Activated naive CD4-positive, alpha-beta T cell treated with anti-CD3 and anti-CD28 coated beads, Interleukin-2, amount 50 U/mL, for 16 hours (primary cell): ENCODE results near the gene LAMTOR2.

Experiments
- DNase-seq: peaks from one replicate; pipeline ENCODE4 v3.0.0-alpha.2; 2020

LAMTOR2 gene

DNA sequence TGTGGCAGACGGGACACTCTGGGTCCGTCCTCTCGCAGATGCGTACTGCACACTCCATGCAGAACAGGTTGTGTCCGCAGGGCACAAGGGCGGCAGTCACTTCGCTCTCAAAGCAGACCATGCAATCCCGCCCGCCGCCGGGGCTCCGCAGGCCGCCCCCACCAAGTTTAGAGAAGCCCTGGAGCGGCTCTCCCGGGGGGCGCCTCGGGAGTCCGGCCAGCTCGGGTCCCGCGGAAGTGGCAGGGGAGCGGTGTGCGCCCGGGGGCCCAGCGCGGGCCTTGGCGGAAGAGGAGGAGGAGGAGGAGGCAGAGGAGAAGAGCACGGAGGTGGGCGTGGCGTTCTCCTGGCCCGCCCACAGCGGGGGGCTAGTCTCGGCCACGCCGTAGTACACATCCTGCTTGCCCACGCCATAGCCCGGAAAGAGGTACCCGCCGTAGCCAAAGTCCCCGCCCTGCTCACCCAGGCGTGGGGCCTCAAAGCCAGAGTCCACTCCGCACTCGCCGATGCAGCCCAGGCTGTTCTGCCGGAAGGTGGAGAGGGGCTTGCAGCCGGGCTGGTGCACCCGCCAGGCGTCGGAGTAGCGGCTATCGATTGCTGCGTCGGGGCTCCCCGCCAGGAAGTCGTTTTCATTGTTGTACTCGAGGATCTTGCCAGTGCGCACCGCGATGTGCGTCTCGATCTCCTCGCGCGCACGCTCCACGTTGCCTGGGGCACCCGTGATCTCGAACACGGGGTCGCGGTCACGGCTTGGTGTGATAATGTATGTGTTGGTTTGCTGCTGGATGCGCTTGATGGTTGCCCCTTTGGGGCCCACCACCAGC is 22.2 kb downstream of the LAMTOR2 start:
- DNase-seq: no peak

DNA sequence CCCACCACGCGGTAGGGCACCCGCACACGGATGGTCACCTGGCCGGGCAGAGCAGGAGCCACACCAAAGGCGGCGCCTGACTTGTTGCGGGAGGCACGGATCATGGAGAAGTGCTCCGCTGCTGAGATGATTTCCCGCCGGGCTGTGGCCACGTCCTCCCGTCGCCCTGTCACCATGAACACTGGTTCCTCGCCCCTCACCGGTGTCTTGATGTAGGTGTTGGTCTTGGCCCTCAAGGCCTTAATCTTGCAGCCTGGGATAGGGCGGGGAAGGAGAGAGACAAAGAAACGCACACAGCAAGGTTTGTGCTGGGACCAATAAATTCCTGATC is 22.8 kb downstream of the LAMTOR2 start:
- DNase-seq: no peak

DNA sequence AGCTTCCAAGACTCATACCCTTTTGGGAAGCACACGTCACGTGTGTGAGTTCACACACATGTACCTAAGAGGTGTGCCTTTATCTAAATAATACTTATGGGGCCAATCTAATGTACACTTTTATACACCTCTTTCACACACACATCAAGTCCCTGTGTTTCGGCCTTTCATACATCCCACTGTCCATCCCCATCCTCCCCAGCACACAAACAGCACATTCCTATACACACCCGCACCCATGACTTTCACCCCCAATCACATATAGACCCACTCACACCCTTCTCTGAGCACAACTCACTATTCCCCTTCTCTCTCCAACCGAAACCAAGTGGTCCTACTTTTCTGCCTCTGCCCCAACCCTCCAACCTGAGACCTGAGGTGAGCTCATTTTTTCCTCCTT is 24.1 kb downstream of the LAMTOR2 start:
- DNase-seq: no peak

DNA sequence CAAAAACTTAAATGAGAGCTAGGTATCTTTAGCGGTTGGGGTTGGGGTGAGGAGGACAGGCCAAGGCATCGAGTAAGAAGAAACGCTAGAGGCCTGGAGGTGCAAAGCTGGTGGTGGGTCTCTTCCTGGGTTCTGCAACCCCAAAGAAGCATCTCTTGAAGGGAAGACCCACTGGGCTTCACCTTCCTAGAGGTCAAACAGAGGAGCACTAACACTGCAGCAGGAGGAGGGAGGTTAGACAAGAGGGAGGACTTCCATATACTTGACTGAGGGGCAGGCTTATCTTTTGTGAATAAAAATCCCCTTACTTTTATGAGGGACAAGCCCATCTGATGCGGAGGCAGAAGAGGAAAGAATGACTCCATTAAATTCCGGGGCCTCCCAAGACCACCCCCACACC is 25.2 kb downstream of the LAMTOR2 start:
- no peak for DNase-seq

DNA sequence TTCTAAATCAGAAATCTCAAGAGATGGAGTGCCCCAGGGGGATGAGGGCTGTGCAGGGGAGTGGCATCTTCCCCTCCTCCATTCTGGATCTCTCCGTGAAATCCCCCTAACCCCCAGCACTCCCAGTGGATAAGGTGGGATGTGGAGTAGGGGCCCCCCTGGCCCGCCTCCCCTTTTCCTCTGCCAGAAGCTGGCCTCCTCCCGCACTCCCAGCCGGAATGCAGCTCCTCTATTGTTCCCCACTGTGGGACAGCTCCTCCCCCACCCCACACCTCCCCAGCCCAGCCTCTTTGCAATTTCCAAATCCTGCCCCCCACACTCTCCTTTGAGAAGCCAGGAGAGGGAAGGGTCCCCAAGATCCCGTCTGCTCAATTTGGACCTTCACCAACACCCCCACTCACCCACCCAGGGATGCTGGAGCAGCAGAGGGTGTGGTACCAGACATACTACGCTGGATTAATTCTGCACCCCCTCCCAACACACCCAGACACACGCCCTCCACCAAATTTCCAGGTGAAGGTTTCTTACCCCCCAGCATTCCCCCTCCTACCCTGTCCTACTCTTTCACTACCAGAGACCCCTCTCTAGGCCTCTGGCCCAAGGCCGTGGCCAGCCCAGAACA is 25.8 kb downstream of the LAMTOR2 start:
- no peak for DNase-seq

DNA sequence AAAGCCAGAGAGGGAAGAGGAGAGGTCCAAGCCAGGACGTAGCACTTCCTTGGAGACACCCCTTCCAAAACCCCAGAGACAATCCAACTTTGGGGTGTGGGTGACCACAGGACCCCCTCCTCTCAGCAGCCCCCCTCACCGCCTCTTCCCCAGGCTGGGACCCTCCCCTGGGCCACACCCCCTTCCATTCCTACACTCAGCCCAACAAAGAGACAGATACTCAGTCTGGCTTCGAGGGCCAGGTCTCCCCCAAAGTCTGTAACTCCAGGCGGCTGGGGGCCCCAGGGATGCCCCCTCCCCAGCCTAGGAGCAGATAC is 26.2 kb downstream of the LAMTOR2 start:
- no peak for DNase-seq

DNA sequence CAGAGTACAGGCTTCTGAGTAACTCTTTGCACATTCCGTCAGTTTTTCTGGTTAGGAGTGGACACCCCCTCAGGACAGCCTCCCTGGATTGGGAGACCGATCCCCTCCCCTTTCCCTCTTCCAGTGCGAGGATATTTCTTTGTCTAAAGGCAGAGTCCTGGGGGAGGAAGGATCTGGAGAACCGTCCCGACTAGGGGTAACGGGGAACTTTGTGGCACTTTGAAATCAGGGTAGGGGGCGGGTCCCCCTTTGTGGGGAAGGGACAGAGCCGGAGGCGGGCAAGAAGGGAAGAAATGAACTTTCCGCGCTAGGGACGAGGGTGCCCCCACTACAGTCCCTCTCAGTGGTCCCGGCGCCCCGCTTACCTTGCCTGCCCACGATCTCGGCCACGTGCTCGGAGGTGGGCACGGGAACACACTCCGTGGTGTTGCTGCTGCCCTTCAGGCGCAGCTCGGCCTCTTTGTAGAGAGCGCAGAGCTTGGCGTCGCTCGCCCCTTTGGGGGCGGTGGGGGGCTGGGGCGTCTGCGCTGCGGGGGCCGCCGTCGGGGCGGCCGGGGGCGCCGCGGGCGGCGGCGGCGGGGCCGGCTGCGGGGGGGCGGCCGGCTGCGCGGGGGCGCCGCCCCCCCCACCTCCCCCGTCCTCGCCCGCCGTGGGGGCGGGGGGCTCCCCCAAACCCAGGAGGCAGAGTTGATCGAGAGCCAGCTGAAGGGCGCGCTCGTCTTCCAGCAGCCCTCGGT is 26.8 kb downstream of the LAMTOR2 start:
- DNase-seq: no peak

DNA sequence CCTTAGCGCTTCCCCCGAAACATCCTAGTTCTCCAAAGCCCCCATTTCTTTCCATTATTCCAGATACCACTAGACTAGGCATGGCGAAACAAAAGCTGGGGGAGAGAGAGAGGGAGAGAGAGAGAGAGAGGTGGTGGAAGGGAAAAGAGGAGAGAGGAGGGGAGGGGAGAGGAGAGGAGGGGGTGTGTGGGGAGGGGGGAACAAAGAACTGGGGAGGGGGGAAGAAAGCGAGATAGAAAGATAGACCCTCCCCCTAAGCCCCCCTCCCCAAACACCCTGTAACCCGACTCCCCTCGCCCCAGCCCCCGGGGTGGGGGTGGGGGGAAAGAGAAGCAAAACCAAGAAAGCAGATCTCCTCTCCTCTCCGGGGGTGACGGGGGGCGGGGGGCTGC is 27.3 kb downstream of the LAMTOR2 start:
- no peak for DNase-seq

DNA sequence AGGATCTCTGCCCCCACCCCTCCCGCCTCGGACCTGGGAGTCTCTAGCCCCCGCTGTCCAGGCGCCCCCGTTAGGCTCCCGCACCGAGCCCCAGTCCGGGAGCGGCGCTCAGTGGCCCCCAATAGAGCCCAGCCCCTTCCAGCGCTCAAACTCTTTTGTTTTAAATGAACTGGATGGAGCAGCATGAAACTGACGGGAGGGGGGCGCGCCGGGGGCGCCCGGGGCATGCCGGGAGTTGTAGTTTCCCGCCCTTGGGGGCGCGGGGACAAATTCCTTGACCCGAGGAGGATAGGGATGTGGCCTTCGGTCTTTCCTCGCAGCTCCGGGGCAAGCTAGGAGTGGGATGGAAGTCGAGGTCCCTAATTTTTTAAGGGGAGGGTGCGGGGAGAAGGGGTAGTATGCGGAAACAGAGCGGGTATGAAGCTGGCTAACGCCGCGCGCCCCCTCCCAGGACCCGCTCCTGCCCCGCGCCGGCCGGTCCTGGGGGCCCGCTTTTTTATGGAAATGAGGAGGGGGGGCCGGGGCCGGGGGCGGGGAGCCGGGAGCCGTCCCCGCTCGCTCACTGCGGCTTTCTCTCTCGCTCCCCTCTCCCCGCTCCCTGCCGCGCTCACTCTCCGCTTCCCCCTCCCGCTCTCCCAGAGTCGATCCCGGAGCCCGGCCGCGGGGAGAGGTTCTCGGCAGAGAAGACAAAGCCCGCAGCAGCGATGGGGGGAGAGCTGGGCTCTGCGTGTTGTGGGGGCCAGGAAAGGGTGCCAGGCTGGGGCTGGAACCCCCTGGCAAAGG is 27.9 kb downstream of the LAMTOR2 start, which contains the start of gene MEX3A:
Gene MEX3A, minus strand, starts transcription at position 157 of the 783 bp plus-strand sequence. CDS start 467 bp downstream, outside the sequence.
- DNase-seq: peak; percentile 65

DNA sequence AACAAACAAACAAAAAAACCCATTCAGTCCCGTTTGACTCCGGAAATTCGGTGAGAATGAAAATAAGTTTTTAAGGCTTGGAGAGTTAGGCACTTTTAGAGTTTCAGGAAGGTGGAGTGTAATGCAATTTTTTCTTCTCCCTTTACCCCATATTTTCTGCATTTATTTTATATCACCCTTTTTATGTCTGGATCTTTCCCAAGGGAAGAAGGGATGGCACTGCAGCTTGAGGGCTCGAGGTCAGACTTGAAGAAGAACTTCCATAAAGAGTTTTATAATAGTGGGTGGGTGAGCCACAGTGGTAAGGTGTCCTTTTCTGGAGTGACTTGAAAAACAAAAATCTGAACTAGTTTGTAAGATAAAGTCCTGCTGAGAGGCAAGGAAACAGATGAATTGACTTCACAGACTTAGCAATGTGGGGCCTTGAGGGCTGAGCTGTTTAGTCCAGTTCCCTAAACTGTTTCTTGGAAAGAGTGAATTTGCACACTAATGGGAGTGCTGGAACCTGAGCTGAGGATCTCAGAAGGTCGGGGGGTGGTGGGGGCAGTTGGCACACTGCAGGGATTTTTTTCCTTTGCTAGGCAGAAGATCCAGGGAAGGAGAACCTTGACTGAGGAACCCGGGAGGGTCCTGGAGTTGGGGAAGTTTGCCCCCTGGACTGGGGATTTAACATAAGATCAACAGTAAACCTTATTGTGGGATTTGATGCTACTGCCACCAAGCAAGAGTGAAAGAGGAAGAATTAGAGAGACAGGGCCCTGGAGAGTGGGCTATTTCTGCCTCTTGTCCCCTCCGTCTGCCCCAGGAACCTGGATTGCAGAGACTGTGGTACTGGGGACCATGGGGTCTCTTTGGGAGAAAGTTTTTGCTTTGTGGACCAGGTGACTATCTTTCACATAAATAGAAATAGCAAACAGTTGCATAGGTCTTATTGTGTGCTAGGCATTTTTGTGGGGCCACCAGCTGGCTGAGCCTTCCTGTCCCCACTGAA is 29.5 kb downstream of the LAMTOR2 start:
- no peak for DNase-seq

DNA sequence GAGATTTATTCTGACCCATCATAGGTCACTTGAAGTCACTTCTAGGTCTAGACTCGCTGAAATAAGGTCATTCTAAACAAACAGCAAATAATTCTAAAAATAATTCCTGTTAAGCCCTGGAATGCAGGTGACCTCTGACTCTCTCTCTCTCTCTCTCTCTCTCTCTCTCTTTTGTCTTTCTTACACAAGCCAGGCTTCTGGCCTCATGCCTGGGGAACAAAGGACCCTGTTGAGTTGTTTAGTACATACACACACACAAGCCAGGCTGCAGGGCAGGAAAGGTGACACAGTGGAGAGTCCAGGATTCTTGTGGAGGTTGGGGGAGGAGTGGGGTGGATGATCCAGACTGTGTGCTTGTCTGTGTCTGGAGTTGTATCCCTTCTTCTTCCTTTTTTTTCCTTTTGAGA is 31.7 kb downstream of the LAMTOR2 start:
- no peak for DNase-seq

DNA sequence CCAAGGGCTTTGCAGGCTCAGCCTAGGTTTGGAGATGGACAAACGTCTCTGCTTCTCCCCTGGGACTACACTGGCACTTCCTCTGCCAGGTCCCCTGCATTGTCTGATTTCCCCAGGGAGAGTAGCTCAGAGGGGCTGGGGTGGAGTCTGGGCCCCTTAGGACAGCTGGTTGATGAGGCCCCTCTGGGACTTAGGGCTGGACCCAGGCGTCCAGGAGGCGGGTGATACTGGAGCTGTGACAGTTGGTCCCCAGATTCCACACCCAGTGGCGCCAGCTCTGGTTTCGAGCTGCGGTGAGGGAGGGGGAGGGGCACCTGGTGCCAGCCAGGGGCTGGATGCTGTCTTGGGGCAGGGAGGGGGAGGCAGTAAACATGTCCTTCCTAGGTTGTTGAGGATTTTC is 35.1 kb downstream of the LAMTOR2 start:
- DNase-seq: no peak

DNA sequence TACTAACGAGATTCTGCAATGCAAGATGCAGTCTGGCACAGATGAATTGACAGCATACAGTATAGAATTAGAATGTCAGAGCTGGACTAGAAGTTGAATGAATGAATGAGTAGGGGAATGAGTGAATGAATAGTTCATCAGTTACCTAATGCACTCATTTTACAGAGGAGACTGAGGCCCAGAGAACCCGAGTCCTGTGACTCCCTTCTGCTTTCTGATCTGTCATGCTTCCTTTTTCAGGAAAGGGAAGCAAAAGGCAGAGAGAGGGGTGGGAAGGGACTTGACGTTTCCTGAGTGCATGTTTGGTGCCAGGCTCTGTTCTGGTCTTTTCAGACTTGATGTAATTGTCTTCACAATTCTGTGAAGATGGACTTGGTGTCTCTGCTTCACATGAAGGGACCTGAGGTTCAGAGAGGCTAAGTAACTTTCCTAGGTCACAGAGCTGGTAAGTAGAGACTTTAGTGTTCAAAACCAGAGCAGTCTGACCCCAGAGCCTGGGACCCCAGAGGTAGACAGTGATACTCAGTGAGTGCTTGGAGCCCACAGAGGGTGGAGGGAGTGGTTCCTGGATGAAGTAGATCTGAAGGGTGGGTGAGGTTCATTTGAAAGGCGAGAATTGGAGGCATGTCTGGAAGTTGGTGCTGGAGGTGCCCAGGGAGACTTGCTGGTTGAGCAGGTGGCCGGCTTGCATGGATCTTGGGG is 35.7 kb downstream of the LAMTOR2 start:
- DNase-seq: no peak

DNA sequence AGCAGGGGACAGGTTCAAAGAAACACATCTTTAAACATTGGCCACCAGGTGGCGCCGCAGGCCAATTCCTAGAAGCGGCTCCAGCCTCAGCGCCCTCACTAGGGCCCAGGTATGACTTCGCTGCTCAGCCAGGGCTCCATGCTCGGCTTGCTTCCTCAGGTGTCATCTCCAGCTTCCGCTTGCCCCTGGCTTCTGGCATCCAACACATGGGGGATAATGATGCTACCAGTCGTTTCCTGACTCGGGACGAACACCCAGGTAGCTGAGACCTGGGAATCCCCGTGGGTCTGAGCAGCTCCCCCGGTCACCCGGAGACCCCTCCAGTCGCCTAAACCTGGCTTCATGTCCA is 36.2 kb downstream of the LAMTOR2 start:
- peak; percentile 89 for DNase-seq

DNA sequence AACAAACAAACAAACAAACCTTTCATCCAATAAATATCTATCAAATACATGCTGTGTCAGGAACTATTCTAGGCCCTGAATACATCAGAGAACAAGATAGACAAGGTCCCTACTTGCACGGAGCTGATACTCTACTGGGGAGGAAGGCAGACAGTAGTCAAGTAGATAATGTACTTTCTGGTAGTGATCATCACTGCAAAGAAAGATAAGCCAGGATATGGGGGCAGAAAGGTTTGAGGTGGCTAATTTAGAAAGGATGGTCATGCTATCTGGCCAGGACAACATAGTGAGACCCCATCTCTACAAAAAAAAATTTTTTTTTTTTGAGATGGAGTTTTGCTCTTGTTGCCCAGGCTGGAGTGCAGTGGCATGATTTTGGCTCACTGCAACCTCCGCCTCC is 37.0 kb downstream of the LAMTOR2 start:
- no peak for DNase-seq

DNA sequence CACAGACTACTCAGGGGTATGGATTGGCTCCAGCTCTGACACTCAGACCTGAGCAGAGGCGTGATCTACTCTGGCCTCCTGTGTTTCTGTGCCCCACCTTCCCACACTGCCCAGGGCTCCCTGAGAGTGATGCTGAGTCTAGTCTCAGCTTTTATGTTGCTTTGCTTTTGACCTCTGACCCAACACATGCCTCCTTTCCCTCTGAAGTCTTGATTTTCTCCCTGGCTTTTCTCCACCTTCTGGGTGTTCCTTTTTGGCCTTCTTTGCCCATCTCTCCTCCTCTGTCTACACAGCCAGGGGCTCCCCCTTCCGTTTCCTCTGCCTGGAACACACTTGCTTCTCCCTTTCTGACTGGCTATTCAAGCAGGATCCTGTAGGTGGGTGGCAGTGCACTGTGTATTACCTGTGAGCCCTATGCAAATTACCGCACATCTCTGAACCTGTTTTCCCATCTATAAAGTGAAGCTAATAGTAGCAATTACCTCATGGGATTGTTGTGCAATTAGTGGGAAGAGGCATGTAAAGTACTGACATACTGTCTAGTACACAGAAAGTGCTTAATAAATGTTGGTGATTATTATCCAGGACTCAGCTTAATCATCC is 41.4 kb downstream of the LAMTOR2 start:
- DNase-seq: no peak

DNA sequence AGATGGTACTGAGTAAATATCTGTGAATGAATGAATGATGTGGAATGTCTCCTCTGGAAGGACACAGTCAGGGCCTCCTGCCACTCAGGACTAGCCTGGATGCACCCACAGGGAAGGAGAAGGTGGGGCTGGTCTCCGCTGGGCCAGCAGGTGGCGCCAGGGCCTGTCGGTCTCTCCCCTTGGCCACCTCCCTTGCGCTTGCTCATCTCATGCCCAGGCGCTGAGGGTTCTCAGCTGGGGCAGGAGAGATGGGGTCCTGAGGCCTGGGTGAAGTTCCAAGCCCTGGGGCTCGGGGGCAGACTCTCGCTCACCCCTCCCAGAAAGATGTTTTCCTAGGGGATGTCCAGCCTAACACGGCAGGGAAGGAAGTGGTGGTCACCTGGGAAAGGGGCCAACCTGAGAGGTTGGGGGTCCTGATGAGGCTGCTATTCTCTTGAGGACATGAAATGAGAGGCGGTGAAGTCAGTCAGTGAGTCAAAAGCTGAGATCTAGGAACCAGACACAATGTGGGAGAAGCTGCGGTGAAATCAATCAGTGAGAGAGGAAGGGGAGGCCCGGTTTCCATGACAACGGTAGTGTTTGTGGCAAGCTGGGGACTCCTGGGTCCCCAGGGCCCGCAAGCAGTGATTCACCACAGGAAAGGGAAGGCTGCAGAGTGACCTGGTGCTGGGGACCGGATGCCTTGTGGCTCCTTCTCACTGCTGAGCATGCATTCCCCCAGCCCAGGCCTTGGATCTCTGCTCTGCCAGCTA is 42.2 kb downstream of the LAMTOR2 start:
- DNase-seq: peak; percentile 85

DNA sequence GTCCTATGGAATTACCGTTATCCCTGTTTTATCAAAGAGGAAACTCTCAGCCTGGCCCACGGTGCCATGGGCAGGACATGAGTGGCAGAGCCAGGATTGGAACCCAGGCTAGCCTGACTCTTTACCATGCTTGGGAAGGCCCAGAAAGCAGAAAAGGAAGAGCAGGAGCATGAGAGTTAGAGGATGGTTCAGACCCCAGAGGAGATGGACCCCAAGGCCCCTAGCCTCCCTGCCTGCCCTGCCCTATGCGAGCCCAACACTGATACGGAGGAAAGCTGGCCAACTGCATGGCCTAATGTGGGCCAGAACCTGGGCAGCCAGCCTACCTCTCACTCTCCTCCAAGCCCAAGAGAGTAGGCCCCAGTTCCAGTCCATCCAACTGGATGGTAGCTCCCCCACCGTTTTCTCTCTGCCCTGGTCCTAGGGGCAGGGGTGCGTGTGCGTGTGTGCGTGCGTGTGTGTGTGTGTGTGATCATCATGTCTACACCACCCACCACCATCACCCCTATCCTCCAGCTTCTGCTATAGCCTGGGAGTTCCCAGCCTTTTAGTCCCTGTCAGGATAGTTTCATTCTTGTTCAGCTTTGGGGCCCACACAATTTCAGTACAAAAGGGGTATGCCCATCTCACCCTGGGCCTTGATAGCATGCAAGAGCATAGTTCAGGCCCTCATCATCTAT is 43.1 kb downstream of the LAMTOR2 start:
- DNase-seq: peak; percentile 46

DNA sequence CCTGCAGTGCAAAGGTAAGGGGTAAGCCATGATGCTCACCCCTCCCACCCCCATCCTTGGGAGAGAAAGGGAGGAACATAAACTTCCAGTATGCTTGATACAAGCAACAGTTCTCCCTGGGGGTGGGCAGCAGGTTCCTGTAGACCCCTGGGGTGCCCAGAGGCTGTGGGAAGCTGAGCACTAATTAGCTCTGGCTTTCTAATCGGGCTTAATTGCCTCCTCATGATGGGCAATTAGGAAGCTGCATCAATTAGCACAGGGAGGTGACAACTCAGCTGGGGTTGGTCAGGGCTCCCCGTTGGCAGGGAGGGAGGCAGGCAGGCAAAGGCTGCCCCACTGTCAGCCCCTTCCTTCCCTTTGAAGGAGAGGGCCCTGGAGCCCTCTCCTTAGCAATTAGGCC is 44.2 kb downstream of the LAMTOR2 start:
- no peak for DNase-seq

DNA sequence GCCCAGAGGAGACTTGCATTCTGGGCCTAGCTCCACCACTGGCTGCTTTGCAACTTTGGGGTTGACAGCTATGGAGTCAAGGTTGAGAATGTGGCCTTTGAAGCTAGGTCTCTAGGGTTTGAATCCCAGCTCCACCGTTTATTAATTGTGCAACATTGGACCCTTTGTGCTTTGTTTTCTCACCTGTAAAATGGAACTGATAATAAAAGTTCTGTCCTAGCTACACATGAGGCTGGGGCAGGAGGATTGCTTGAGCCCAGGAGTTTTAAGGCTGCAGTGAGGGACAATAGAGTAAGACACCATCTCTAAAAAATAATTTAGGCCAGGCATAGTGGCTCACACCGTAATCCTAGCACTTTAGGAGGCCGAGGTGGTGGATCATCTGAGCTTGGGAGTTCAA is 44.7 kb downstream of the LAMTOR2 start:
- DNase-seq: no peak
